H7 (cell line): ENCODE data around the gene CCL1. TPM values are rescaled to one million over a fixed set of nuclear protein-coding genes. Genes with fewer than 3 reads are reported as not detected.

ENCODE experiments used
- DNase-seq: peaks from one replicate; pipeline ENCODE4 v3.0.0; 2012
- H3K27me3 ChIP-seq: 2 replicates; pipeline ENCODE4 v1.6.0; 2011; ENCODE audit warnings: mild to moderate bottlenecking, low read length; ENCODE audit not compliant: control insufficient read depth, insufficient read depth
- H3K36me3 ChIP-seq: replicated peaks from 2 replicates; pipeline ENCODE4 v1.5.1; 2011; ENCODE audit warnings: low read length; ENCODE audit not compliant: control insufficient read depth, insufficient read depth
- H3K4me3 ChIP-seq: 2 replicates; pipeline ENCODE4 v1.5.1; 2011; ENCODE audit warnings: low read depth, mild to moderate bottlenecking, control low read depth, low read length, moderate library complexity; ENCODE audit not compliant: insufficient read depth
- total RNA-seq: library from RNA; depleted of rRNA; stranded (reverse); fragments of >200 nt; shearing (Covaris generic); gene quantifications from 2 replicates; pipeline ENCODE4 v1.2.3, GENCODE V29; 2014

The CCL1 gene
- total RNA-seq, 1 experiment from 2014 or later = not detected

DNA sequence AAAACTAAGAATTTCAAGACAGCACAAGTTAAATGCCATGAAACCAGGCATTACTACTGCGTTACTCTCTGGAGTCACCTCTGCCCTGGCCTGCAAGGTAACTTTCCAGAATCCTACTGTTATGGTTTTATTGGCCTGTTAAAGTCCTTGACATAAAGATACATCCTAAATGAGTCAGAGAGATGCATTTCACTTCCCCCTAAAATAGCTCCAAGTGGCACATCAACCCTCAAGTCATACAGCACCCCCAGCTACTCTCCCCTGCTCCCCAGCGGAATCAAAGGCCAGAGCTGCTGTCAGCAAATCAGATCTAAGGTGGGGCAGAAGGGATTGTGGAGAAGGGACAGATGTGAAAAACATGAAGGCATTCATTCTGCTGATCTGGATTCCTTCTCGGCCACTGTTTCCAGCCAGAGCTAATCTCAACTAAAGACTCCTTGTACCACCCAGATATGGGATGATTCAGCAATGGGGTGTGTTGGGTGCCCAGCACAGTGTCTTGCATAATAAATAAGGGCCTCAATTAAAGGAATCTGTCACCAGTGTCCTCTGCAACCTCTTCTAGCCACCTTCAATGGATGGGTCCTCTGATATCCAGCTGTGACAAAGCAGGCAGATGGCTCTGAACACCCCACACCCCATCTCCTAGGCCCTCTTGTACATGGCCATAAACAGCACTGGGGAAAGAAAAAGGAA lies 8.5 kb upstream of the CCL1 start:
- DNase-seq = no peak
- H3K4me3 ChIP-seq = no peak overlapping the region
- no peaks in the 10 kb centered on the region for H3K36me3 ChIP-seq
- no peaks in the 10 kb centered on the region for H3K27me3 ChIP-seq

DNA sequence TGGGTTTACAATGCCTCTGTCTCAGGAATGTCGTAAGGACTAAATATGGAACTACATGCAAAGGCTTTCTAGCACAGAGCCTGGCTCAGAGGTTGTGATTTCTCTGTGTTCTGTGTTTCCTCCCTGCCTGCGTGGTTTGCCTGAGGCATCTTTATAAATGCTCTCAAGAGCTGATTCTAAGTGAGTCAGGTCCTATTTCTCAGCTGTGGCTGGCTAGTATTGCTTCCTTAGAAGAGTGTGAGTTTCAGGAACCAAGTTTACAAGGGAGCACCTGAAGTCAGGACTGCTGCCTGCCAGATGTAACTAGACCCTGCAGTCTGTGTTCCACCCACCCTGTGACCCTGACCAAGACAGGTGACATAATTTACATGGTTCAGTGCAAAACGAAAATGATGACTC lies 8.0 kb upstream of the CCL1 start:
- Histone ChIP-seq H3K27me3 (no peaks in the 10 kb centered on the region), H3K36me3 (no peaks in the 10 kb centered on the region), H3K4me3 (no peak overlapping the region)
- DNase-seq = no peak

DNA sequence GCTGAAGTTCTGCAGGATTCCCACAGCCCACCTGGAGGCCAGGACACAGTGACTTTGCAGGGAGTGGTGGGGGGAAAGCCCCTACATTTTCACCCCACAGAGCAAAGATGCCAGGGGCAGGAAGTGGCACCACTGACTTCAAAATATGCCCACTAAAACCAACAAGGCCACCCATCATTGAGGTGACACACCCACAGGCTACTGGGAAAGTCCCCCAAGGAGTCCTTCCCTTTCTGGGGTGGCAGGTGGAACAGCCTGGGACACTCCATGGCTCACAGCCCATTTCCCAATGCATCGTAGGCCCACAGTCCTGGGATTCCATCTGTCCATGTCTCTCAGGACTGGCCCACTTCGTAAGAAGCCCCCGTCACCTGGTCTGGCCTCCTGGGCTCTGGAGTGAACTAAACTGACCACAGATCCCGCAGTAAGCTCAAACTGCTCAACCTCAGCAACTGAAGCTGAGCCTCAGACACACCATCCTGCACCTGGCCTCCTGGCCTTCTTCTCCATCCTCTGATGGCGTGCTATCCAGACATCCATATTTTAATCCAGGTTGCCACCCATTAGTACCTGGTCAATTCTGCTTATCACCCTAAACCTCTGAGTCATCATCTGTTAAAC lies 7.5 kb upstream of the CCL1 start:
- H3K36me3 ChIP-seq = no peaks in the 10 kb centered on the region
- no peak for DNase-seq

DNA sequence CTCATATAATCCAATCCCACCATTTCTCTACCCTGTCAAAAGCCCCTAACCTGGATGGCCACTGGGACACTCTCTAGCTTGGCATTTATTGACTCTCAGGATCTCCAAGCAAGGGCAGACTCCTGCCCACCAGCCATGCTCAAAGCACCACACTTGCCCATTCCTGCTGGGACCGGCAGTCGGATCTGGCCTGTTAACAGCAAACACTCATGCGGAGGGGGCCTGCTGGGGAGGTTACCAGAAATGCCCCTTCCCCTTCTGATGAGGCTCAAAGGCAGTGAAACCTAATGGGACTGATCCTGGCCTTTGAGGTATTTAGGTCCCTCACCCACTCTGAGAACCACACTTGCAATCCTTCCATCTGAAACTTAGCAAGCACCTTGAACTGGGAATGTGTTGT lies 6.5 kb upstream of the CCL1 start:
- H3K36me3 ChIP-seq = no peaks in the 10 kb centered on the region
- no peak for DNase-seq
- H3K4me3 ChIP-seq = no peak overlapping the region
- no peaks in the 10 kb centered on the region for H3K27me3 ChIP-seq

More for the DNA sequence above, 7.5 kb upstream of the CCL1 start:
- H3K4me3 ChIP-seq = no peak overlapping the region
- no peaks in the 10 kb centered on the region for H3K27me3 ChIP-seq

DNA sequence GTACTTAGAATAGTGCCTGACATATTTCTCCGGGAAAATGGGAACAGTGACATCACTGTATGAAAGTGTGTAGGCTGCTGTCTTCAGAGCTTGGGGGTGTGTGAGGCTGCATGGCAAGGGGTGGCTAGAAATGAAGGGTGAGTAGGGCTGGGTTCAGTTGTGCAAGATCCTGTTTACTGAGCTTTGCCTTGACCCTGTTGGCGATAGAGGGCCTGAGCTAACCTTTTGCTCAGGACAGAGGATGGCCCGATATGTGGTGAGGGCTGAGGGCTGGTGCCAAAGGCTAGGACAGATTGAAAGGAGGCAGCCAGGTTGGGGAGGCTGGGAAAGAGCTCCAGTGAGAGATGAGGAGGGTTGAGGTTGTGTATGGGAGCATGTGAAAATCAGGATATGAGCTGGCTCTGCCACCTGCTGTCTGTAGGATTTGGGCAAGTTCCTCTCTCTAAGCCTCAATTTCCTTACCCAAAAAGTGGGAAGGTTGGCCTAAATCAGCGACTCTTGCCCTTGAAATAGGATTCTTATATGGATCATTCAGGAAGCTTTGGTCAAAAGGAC lies 6.0 kb upstream of the CCL1 start:
- no peak for DNase-seq
- no peaks in the 10 kb centered on the region for H3K27me3 ChIP-seq
- H3K36me3 ChIP-seq = no peaks in the 10 kb centered on the region
- no peak overlapping the region for H3K4me3 ChIP-seq

DNA sequence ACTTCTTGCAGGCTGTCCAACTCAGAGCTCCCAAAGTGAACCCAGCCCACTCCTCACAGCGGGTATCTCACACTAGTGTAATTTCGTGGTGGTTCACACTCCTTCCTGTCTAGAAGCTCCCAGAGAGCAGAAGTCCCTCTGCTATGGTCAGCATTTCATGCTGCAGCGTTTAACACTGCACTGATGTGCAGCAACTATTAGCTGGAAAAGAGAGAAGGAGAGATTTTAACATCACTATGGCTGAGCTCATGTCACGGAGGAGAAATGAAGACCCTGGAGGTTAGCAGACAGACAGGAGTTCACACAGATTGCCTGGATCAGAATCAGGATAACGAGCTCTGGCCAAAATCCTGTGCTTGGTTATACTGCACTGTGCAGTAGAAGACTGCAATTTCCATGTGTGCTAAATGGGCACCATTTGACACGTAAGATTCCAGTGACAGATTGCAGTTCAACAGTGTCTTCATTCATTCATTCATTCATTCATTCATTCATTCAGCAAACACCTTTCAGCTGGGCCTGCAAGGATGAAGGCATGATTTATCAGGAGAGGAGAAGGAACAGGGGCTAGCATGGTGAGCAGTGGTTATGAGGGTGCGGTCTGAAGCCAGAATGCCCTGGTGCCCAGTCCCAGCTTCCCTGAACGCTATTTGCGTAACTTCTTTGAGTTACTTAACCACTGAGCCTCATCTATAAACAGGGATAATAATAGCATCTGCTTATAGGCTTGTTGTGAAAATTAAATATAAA lies 5.3 kb upstream of the CCL1 start:
- no peaks in the 10 kb centered on the region for H3K36me3 ChIP-seq
- H3K27me3 ChIP-seq = no peaks in the 10 kb centered on the region
- no peak overlapping the region for H3K4me3 ChIP-seq
- DNase-seq = no peak

DNA sequence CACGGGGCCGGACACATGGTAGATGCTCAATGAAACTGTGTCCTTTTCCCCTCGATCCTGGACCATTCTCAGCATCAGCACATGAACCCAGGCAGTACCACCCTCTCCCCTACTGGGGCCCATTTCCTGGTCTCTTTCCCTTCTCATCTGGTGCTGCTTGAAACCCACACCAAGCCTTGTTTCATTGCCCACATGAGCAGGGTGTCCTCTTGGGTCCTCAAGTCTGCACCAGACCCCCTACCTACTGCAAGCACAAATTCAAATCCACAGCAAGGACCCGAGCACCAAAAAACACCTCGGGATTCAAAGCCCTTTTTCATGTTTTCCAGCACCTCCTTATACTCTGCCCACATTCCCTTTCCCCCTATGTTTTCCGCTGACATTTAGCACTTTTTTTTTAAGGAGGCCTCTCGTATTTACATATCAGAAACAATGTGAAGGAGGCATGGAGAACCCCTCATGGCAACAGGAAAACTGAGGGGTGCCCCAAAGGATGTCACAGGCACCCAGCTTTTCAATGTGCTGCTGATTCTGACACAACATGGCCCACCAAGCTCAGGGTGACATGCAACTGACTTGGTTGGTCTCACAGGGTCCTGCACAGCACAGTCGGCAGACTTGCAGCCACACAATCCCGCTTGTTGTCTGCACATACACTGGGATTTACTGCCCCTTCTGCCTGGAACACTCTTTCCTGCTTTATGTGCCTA lies 4.6 kb upstream of the CCL1 start:
- no peak overlapping the region for H3K4me3 ChIP-seq
- no peak for DNase-seq
- no peaks in the 10 kb centered on the region for H3K36me3 ChIP-seq
- H3K27me3 ChIP-seq = no peaks in the 10 kb centered on the region; the same call in 1 of the 2 replicates

DNA sequence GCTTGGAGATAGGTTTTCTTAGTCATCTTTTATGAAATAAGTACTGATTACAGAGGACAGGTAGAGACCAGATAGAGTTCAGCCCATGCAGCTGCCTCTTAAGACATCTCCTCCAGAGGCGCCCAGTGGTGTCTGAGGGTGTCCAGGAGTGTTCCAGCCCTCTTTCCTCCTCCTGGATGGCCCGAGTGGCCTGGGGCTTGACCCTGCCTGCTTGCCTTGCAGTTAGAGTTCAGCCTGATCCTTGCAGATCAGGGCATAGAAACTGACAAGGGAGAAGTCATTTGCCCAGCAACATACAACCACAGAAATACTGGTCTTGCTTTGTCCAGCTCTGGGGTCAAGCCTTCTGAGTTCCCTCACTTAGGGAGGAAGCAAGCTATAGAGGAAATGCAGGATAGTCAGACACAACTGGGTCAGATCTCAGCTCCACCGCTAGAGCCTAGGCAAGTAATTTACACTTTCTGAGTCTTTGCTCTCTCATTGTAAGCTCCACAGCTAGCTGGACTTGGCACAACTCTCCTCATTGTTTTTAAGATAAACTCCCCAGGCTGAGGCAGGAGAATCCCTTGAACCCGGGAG lies 3.6 kb upstream of the CCL1 start:
- no peak for DNase-seq
- no peaks in the 10 kb centered on the region; the same call in 1 of the 2 replicates for H3K27me3 ChIP-seq
- H3K36me3 ChIP-seq = no peaks in the 10 kb centered on the region
- no peak overlapping the region for H3K4me3 ChIP-seq

DNA sequence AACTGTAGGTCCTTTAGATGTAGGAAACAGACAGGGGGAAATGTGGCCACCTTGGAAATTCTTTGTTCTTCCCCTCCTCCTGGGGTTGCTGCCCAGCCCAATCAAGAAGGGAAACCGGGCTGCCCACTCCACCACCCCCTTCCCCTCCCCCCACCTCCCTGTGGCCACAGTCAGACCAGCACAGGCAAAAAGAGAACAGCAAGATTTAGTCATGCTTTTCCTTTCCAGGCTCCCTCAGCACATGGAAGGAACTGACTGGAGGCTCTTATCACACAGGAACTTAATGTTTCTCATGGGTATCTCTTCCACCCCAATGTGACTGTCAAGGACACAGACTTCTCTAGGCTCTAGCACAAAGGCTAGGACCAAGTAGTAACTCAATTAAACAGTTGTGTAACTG lies 3.0 kb upstream of the CCL1 start:
- H3K36me3 ChIP-seq = no peaks in the 10 kb centered on the region
- no peak for DNase-seq
- H3K27me3 ChIP-seq = no peaks in the 10 kb centered on the region; the same call in 1 of the 2 replicates
- no peak overlapping the region for H3K4me3 ChIP-seq

DNA sequence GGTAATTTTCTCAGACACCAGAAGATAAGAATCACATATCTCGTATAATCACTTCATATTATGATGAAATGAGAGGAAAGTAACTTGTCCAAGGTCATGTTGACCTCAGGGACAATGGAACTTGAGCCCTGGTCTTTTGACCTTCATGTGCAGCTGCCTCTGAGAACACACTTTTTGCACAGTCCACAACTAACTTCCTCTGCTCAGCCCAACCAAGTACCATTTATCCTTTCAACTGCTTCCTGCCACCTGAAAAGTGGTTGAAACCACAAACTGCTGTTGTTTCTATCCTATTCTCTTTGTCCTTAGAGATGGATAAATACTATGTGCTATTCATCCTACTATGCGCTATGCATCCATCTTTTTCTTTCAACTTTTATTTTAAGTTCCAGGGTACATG lies 2.3 kb upstream of the CCL1 start:
- DNase-seq = no peak
- no peaks in the 10 kb centered on the region; the same call in 1 of the 2 replicates for H3K27me3 ChIP-seq
- no peak overlapping the region for H3K4me3 ChIP-seq
- no peaks in the 10 kb centered on the region for H3K36me3 ChIP-seq

DNA sequence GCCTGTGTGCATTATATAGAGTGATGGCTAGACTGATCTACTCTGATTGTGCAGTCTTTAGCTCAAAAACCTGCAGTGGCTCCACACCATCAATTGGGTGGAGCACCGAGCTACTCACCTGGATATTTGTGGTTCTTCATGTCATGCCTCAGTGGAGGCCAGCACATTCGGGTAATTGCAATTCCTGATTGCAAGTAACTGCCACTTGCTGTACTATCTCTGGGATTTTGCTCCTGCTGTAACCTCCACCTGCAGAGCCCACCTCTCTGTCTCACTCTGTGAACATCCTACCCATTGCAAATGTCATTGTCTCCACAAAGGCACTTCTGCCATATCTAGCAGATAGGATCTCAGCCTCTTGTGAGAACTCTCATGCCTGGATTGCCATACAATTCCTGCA lies 1.7 kb upstream of the CCL1 start:
- Histone ChIP-seq H3K36me3 (no peaks in the 10 kb centered on the region), H3K4me3 (no peak overlapping the region), H3K27me3 (no peaks in the 10 kb centered on the region; the same call in 1 of the 2 replicates)
- DNase-seq = no peak

DNA sequence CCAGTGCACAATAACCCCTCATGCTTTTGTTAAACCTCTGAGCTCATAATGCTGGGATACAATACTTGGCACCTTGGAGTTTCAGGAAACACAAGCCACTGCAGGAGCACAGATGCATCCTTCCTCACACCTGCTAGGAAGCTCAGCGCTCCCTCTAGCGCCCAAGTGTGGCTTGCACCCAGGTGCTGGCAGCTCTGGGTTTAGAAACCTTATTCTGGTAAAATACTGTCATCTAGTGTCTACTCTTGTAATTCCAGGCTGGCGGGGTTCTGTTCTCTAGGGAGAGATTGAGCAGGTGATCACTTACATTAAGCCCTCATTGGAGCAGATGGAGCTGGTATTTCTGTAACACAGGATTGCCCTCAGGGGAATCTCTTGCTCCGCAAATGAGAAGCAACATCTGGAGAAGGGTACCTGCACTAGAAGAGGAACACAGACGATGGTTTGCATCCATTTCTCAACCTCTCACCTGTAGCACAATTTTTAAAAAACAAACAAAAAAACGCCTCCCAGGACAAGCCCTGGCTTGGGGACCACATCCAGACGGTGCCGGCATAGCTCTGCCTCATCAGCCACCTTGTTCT lies 1.5 kb downstream of the CCL1 start:
- no peak overlapping the region for H3K4me3 ChIP-seq
- H3K27me3 ChIP-seq = no peaks in the 10 kb centered on the region; the same call in 1 of the 2 replicates
- peak; percentile 88 for DNase-seq
- no peaks in the 10 kb centered on the region for H3K36me3 ChIP-seq

DNA sequence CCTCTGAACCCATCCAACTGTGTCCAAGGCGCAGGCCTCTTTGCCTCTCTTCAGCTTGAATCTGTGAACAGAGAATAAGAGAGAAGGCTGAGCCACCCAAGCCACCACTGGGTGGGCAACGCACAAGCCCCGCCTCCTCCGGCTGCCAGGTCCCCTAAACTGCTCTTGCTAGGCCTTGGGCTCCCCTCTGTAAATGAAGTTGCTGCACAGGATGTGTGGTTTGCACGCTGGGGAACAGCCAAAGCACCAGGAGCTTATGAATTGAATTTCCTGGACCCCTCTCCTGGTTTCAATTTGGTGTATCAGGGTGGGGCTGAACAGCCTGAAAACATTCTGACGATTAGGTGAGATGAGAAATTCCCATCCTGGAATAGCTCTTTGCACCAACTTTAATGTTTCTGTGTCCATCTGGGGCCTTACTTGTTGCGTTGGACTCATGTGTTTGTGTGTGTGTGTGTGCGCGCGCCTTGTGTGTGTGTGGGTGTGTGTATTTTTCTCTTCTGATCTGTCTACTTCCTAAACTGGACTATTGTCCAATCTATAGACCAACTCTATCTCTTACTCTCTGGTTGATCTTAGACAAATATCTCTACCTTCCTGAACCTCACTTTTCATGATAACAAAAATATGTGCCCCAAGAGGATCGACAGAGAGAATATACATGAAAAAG lies 2.3 kb downstream of the CCL1 start:
- Histone ChIP-seq H3K27me3 (no peaks in the 10 kb centered on the region; the same call in 1 of the 2 replicates), H3K4me3 (no peak overlapping the region), H3K36me3 (no peaks in the 10 kb centered on the region)
- no peak for DNase-seq
